ENCODE measurements around the gene C14orf180. TPM values are rescaled to one million over a fixed set of nuclear protein-coding genes. Genes with fewer than 3 reads are reported as not detected.

C14orf180 gene
- total and polyA plus RNA-seq, 2 donors (not counting 1 experiment from before 2014, with no cell fraction given) = not detected

DNA sequence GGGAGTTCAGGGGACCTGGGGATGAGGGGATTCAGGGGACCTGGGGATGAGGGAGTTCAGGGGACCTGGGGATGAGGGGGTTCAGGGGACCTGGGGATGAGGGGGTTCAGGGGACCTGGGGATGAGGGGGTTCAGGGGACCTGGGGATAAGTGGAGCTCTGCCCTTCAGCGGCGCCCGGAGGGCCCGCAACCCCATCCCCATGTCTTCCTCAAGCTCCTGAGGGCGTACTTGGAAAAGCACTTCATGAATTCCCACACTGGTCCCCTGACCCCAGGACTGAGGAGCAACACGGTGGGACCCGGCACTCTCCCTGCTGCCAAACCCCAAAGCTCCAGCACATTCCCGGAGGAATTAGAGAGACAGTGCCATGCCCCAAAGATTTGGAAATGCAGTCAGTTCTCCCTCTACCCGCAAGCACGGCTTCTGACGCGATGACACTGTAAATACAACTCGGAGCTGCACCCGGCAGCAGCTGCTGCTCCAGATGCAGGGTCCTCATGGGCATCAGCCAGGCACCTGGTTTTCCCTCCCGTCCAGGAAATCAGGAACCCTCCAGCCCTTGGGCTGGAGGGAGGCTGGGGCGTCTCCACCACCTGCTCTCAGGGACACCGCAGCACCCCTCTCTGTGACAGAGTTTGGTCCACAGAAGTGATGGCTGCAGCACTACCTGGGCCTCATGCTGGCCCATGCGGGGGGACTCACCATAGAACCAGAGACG lies 32.8 kb upstream of the C14orf180 start:
- Histone ChIP-seq H3K4me3 (replicated peaks in 1 of 4; ENCODE audit: control extremely low read depth in 1 of 4, insufficient read depth in 1 of 4, low read depth in 3 of 4, low read length in 4 of 4) (no peak overlapping the region), H3K4me1 (ENCODE audit: control insufficient read depth, extremely low read depth, insufficient read depth, low read length) (no peaks in the 10 kb centered on the region), H3K4me2 (ENCODE audit: extremely low read depth, insufficient read depth, low read length) (no peak overlapping the region), H3K9me3 (ENCODE audit: control insufficient read depth, insufficient read depth, low read depth, low read length) (no peaks in the 10 kb centered on the region), H3K9ac (ENCODE audit: insufficient read depth, low read length) (no peak overlapping the region), H4K20me1 (ENCODE audit: control insufficient read depth, extremely low read depth, insufficient read depth, low read length) (no peaks in the 10 kb centered on the region), H3K79me2 (ENCODE audit: control insufficient read depth, insufficient read depth, low read length) (no peaks in the 10 kb centered on the region), H3K36me3 (ENCODE audit: control insufficient read depth, insufficient read depth, low read length) (no peaks in the 10 kb centered on the region), H3K27me3 (ENCODE audit: control insufficient read depth, insufficient read depth, low read length) (no peaks in the 10 kb centered on the region), H3K27ac (ENCODE audit: insufficient read depth, low read length) (no peak overlapping the region), H2AFZ (ENCODE audit: low read length) (no peak overlapping the region)
- no peak for DNase-seq (ENCODE audit: low read depth in 2 of 2)
- TF ChIP-seq, protein P1, sequence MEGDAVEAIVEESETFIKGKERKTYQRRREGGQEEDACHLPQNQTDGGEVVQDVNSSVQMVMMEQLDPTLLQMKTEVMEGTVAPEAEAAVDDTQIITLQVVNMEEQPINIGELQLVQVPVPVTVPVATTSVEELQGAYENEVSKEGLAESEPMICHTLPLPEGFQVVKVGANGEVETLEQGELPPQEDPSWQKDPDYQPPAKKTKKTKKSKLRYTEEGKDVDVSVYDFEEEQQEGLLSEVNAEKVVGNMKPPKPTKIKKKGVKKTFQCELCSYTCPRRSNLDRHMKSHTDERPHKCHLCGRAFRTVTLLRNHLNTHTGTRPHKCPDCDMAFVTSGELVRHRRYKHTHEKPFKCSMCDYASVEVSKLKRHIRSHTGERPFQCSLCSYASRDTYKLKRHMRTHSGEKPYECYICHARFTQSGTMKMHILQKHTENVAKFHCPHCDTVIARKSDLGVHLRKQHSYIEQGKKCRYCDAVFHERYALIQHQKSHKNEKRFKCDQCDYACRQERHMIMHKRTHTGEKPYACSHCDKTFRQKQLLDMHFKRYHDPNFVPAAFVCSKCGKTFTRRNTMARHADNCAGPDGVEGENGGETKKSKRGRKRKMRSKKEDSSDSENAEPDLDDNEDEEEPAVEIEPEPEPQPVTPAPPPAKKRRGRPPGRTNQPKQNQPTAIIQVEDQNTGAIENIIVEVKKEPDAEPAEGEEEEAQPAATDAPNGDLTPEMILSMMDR (conservative IDR thresholded peaks at IDR 0.05 in 1 of 2, IDR thresholded peaks at IDR 0.05 in 1 of 2; ENCODE audit: low read depth in 1 of 2, low read length in 2 of 2) = no peak
- TF ChIP-seq EZH2 (IDR thresholded peaks at IDR 0.05; ENCODE audit: low read length, missing control alignments) = no peak

DNA sequence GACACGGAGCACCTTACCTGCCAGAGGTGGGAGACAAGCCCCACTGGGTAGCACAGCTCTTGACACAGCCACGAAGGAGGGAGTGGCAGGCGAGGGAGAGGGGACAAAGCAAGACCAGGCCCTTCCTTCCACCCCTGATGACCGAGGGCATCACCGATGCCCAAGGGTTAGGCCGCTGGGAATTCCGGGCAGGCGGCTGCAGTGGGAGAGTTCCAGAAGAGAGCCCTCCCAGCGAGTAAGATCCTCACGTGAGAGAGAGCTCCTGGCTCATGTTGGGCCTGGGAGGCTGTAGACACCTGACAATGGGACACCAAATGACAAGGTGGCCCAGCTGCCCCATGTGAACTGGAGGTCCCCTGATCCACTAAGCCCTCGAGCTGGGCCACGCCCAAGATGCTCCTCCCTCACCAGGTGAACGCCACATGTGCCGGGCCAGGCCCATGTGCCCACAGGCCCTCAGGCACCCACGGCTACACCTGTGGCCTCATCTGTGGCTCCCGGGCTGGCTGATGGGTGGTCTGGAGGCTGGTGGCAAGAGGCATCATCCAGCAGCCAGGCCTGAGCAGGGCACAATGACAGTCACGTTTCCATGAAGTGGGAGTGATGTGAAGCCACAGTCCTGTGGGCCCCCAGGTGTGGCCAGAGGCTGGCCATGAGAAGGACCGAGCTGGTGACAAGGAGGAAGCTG lies 32.1 kb upstream of the C14orf180 start:
- Histone ChIP-seq H3K36me3 (ENCODE audit: control insufficient read depth, insufficient read depth, low read length) (no peaks in the 10 kb centered on the region), H3K9ac (ENCODE audit: insufficient read depth, low read length) (no peak overlapping the region), H3K4me1 (ENCODE audit: control insufficient read depth, extremely low read depth, insufficient read depth, low read length) (no peaks in the 10 kb centered on the region), H3K4me3 (replicated peaks in 1 of 4; ENCODE audit: control extremely low read depth in 1 of 4, insufficient read depth in 1 of 4, low read depth in 3 of 4, low read length in 4 of 4) (no peak overlapping the region), H3K9me3 (ENCODE audit: control insufficient read depth, insufficient read depth, low read depth, low read length) (no peaks in the 10 kb centered on the region), H2AFZ (ENCODE audit: low read length) (no peak overlapping the region), H3K4me2 (ENCODE audit: extremely low read depth, insufficient read depth, low read length) (no peak overlapping the region), H4K20me1 (ENCODE audit: control insufficient read depth, extremely low read depth, insufficient read depth, low read length) (no peaks in the 10 kb centered on the region), H3K27me3 (ENCODE audit: control insufficient read depth, insufficient read depth, low read length) (no peaks in the 10 kb centered on the region), H3K27ac (ENCODE audit: insufficient read depth, low read length) (no peak overlapping the region), H3K79me2 (ENCODE audit: control insufficient read depth, insufficient read depth, low read length) (no peaks in the 10 kb centered on the region)
- no peak for DNase-seq (ENCODE audit: low read depth in 2 of 2)
- TF ChIP-seq, protein P1 (conservative IDR thresholded peaks at IDR 0.05 in 1 of 2, IDR thresholded peaks at IDR 0.05 in 1 of 2; ENCODE audit: low read depth in 1 of 2, low read length in 2 of 2) = no peak
- no peak for TF ChIP-seq EZH2 (IDR thresholded peaks at IDR 0.05; ENCODE audit: low read length, missing control alignments)

DNA sequence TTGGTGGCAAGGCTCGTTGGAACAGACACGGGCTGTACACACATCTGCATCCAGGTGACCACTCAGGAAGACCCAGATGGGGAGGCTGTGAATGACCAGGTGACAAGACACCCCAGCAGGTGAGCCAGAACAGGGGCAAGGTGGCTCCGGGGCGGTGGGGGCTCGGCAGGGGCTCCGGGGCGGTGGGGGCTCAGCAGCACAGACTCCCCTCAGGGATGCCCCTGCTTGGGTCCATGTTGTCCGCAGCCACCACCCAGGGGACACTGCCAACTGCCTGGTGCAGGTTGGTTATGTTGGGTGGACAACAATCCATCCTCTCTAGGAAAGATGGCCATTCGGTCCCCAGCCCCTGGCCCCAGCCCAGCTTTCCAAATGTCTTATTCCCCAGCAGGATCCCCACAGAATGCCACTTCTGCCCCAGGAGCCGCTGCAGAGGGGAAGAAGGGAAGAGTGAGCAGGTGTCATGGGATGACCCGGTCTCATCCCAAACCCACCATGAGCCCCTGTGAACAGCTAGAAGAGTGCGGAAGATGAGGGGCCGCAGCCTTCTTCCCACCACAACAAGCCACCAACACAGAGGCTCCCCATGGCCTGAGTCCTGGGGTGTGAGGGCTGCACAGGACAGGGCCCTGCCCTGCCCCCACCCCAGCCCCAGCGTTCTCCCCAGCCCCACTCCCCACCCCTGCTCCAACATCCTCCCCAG lies 31.4 kb upstream of the C14orf180 start:
- Histone ChIP-seq H3K4me2 (ENCODE audit: extremely low read depth, insufficient read depth, low read length) (no peak overlapping the region), H3K4me3 (replicated peaks in 1 of 4; ENCODE audit: control extremely low read depth in 1 of 4, insufficient read depth in 1 of 4, low read depth in 3 of 4, low read length in 4 of 4) (no peak overlapping the region), H3K36me3 (ENCODE audit: control insufficient read depth, insufficient read depth, low read length) (no peaks in the 10 kb centered on the region), H3K4me1 (ENCODE audit: control insufficient read depth, extremely low read depth, insufficient read depth, low read length) (no peaks in the 10 kb centered on the region), H4K20me1 (ENCODE audit: control insufficient read depth, extremely low read depth, insufficient read depth, low read length) (no peaks in the 10 kb centered on the region), H3K9ac (ENCODE audit: insufficient read depth, low read length) (no peak overlapping the region), H3K27me3 (ENCODE audit: control insufficient read depth, insufficient read depth, low read length) (no peaks in the 10 kb centered on the region), H3K9me3 (ENCODE audit: control insufficient read depth, insufficient read depth, low read depth, low read length) (no peaks in the 10 kb centered on the region), H3K79me2 (ENCODE audit: control insufficient read depth, insufficient read depth, low read length) (no peaks in the 10 kb centered on the region), H3K27ac (ENCODE audit: insufficient read depth, low read length) (no peak overlapping the region), H2AFZ (ENCODE audit: low read length) (no peak overlapping the region)
- TF ChIP-seq, protein P1 (conservative IDR thresholded peaks at IDR 0.05 in 1 of 2, IDR thresholded peaks at IDR 0.05 in 1 of 2; ENCODE audit: low read depth in 1 of 2, low read length in 2 of 2) = no peak
- no peak for TF ChIP-seq EZH2 (IDR thresholded peaks at IDR 0.05; ENCODE audit: low read length, missing control alignments)
- DNase-seq (ENCODE audit: low read depth in 2 of 2) = no peak
